Activated CD8-positive, alpha-beta T cell treated with anti-CD3 and anti-CD28 coated beads for 36 hours (primary cell): ENCODE measurements around the gene LRRC34. TPM values are rescaled to one million over a fixed set of nuclear protein-coding genes. Genes with fewer than 3 reads are reported as not detected.

Source experiments
- ATAC-seq: fragments of 200-7000 bp; cut with Tn5 transposase; one replicate; pipeline ENCODE4 v1.10.0; 2021; ENCODE audit warnings: mild to moderate bottlenecking, moderate library complexity
- CTCF ChIA-PET: fragments of 350-600 bp; sonication (Branson Sonifier 250); formaldehyde crosslinking; loops from one replicate; lab custom pipeline; 2021; ENCODE audit warnings: antibody characterized with exemption; lab: Charles Lee
- POLR2A ChIA-PET: fragments of 350-600 bp; sonication (Branson Sonifier 250); formaldehyde crosslinking; loops from one replicate; lab custom pipeline; 2021; ENCODE audit warnings: antibody characterized with exemption; lab: Charles Lee
- DNase-seq: peaks from one replicate; pipeline ENCODE4 v3.0.0-alpha.2; 2020
- H3K27ac Mint-ChIP-seq: one replicate; pipeline ENCODE4 v1.8.0; 2021; ENCODE audit warnings: mild to moderate bottlenecking, mixed read lengths
- H3K27me3 Mint-ChIP-seq: one replicate; pipeline ENCODE4 v1.8.0; 2021; ENCODE audit warnings: mixed read lengths
- H3K36me3 Mint-ChIP-seq: one replicate; pipeline ENCODE4 v1.8.0; 2021; ENCODE audit warnings: low read depth, mixed read lengths
- H3K4me1 Mint-ChIP-seq: one replicate; pipeline ENCODE4 v1.8.0; 2021; ENCODE audit warnings: low read depth, mixed read lengths
- H3K4me3 Mint-ChIP-seq: one replicate; pipeline ENCODE4 v1.8.0; 2021; ENCODE audit warnings: mild to moderate bottlenecking, moderate library complexity, mixed read lengths
- H3K9me3 Mint-ChIP-seq: one replicate; pipeline ENCODE4 v1.8.0; 2021; ENCODE audit warnings: mixed read lengths
- intact Hi-C: fragments of 100-400 bp; cut with micrococcal nuclease; formaldehyde crosslinking; loops from one replicate; pipeline ENCODE4 v1.10.0; 2022
- total RNA-seq, 2 experiments: library from RNA; stranded (reverse); gene quantifications; one replicate each; pipeline ENCODE4 v1.2.3, GENCODE V29; 2021
- TF ChIP-seq, protein P1 (sequence below): fragments of 200-600 bp; IDR thresholded peaks from one replicate; pipeline ENCODE4 v1.8.0; 2022; ENCODE audit warnings: antibody characterized with exemption, mild to moderate bottlenecking

LRRC34 gene, protein sequence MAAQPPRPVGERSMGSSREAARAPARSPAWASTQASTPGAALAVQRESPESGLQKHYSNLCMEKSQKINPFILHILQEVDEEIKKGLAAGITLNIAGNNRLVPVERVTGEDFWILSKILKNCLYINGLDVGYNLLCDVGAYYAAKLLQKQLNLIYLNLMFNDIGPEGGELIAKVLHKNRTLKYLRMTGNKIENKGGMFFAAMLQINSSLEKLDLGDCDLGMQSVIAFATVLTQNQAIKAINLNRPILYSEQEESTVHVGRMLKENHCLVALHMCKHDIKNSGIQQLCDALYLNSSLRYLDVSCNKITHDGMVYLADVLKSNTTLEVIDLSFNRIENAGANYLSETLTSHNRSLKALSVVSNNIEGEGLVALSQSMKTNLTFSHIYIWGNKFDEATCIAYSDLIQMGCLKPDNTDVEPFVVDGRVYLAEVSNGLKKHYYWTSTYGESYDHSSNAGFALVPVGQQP
- 1 to 10 TPM; 6.6 to 6.8 TPM for total RNA-seq

DNA sequence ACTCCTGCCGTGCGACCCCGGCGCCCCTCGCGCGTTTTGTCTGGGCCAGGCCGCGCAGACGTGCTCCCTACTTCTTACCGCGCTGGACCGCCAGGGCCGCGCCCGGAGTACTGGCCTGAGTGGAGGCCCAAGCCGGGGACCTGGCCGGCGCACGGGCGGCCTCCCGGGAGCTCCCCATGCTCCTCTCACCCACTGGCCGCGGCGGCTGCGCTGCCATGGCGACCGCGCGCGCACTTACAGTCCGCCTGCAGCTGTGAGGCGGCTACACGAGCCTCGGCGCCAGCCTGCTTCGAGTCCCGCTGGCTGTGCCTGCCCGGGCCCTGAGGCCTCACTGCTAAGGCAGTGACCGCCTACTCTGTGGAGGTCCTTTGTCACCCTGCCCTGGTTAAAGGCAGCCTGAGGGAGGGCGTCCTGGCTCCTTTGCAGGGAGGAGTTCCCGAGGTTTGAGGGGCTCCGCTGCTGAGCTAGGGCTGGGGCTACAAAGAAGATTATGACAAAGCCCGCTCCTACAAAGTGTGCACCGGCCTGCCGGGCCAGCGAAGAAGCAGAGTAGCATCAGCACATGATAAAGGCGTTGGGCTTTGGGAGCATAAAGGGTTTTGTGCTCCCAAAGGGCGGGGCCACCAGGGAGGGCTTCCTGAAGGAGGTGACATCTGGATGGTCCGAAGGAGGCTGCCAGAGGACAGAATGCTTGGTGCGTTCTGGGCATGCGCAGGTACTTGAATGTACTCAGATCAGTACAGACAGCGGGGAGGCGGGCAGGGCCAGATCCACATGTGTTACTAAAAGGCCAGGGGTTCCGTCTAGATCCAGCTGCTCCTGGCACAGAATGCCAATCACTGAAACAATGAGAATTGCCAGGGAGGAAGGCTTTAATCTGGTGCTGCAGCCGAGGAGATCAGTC lies at the start of gene LRRC34, which contains the start of gene LRRIQ4:
TSS of gene LRRC34 (minus strand) at position 573 of the 904 bp plus-strand sequence. CDS start at position 217, 356 bp downstream.
TSS of gene LRRIQ4 (plus strand) at position 539 of the 904 bp plus-strand sequence. CDS start 9,052 bp downstream, outside the sequence.
- H3K9me3 Mint-ChIP-seq: peaks cover 16% of the 10 kb centered on the region
- intact Hi-C loops: loop anchor here (2.0 to 5.0 kb wide), 2 partner anchors 40 to 155 kb away; partner anchors contain the start of genes MYNN and SEC62
- no peaks in the 10 kb centered on the region for H3K27me3 Mint-ChIP-seq
- TF ChIP-seq, protein P1, sequence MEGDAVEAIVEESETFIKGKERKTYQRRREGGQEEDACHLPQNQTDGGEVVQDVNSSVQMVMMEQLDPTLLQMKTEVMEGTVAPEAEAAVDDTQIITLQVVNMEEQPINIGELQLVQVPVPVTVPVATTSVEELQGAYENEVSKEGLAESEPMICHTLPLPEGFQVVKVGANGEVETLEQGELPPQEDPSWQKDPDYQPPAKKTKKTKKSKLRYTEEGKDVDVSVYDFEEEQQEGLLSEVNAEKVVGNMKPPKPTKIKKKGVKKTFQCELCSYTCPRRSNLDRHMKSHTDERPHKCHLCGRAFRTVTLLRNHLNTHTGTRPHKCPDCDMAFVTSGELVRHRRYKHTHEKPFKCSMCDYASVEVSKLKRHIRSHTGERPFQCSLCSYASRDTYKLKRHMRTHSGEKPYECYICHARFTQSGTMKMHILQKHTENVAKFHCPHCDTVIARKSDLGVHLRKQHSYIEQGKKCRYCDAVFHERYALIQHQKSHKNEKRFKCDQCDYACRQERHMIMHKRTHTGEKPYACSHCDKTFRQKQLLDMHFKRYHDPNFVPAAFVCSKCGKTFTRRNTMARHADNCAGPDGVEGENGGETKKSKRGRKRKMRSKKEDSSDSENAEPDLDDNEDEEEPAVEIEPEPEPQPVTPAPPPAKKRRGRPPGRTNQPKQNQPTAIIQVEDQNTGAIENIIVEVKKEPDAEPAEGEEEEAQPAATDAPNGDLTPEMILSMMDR: no peak
- peak within 1 kb of the TSS; percentile 81 for H3K4me3 Mint-ChIP-seq
- peaks cover 24% of the 10 kb centered on the region for H3K4me1 Mint-ChIP-seq
- CTCF ChIA-PET: interaction anchor here (0.8 to 3.2 kb wide), 2 partner anchors 35 to 40 kb away, joined by 3 to 17 read pairs; partner anchors contain the start of gene MYNN
- POLR2A ChIA-PET: interaction anchor here (0.7 to 2.5 kb wide), 9 partner anchors 13 to 243 kb away, joined by 3 to 13 read pairs (median 3); partner anchors contain the start of genes ACTRT3, MYNN and SEC62
- DNase-seq (peak; percentile 93), ATAC-seq (peak; percentile 66)
- H3K27ac Mint-ChIP-seq: peak within 1 kb of the TSS; percentile 92
- H3K36me3 Mint-ChIP-seq: peaks cover 8% of the 10 kb centered on the region

DNA sequence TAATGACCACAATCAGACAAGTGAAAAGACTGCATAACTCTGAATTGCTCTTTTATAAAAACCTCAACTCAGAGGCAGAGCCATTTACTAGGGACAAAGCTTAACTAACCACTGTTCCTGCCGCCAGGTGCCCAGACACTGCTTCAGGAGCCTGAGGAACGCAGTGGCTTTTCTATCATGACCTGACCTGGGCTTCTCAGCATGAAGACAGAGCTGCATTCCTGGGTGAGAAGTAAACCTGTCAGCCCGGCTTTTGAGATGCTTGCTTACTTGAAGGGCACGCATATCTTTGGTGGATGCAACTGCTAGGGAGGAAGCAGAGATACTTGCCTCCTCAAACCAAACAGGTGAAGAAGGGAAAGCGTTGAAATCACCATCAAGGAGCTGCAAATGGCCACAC lies 49.2 kb upstream of the LRRC34 start:
- Mint-ChIP-seq H3K27ac (no peak overlapping the region), H3K27me3 (peaks cover 12% of the 10 kb centered on the region), H3K4me1 (peaks cover 19% of the 10 kb centered on the region), H3K4me3 (no peak overlapping the region), H3K9me3 (no peaks in the 10 kb centered on the region), H3K36me3 (no peaks in the 10 kb centered on the region)
- ATAC-seq: no peak
- DNase-seq: no peak
- intact Hi-C loops: loop anchor here (5.0 to 10.0 kb wide), 2 partner anchors 105 to 193 kb away; partner anchors contain the start of gene SEC62
- ChIA-PET POLR2A (no interaction called here), CTCF (interaction anchor here (0.6 to 2.9 kb wide), 8 partner anchors 10 to 552 kb away, joined by 3 to 16 read pairs (median 6); partner anchors contain the start of genes SEC62 and TERC)
- TF ChIP-seq, protein P1: no peak

DNA sequence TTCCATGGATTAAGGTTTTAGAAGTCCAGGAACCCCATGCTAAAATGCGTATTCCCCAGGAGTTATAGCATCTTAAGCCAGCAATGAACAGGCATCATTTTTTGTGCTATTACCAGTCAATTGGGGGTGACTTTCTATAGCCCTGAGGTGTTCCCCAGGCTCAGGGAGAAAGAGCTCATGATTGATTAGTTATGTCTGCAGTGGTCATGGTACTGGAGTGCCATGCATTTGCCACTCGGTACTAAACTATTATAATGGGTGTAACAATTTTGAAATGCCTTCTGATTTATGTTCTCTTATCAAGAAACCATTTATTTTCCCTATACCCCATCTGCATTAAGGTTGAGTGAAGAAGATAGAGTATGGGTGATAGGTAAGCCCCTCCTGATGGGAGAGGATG lies 45.1 kb upstream of the LRRC34 start:
- ATAC-seq (no peak), DNase-seq (no peak)
- intact Hi-C loops: no loop called here
- Mint-ChIP-seq H3K4me3 (no peak overlapping the region), H3K27ac (no peak overlapping the region), H3K4me1 (no peaks in the 10 kb centered on the region), H3K9me3 (no peaks in the 10 kb centered on the region), H3K36me3 (no peaks in the 10 kb centered on the region), H3K27me3 (peaks cover 16% of the 10 kb centered on the region)
- POLR2A ChIA-PET: interaction anchor here (1.0 kb wide), 1 partner anchor 31 kb away, joined by 3 read pairs; no protein-coding TSS in a partner anchor
- TF ChIP-seq, protein P1: no peak
- CTCF ChIA-PET: no interaction called here

DNA sequence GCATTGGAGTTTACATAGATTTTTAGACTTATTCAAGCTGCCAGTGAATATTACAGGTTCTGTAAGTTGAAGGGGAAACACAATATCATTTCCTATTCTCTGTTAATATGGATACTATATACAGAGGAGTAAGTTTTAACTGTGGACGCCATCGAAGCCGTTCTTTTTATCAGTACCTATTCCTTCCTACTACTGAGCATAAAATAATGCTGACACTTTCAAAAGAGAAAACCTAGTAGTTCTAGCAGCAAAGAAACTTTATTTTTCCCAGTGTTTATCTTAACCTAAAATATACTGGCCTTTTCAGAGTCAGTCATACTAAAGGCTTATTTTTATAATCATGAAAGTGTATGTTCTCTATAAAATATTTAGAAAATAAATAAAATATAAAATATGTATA lies 42.8 kb upstream of the LRRC34 start:
- TF ChIP-seq, protein P1: no peak
- Mint-ChIP-seq H3K36me3 (no peaks in the 10 kb centered on the region), H3K9me3 (no peaks in the 10 kb centered on the region), H3K27me3 (peaks cover 14% of the 10 kb centered on the region), H3K4me1 (no peaks in the 10 kb centered on the region), H3K4me3 (no peak overlapping the region), H3K27ac (no peak overlapping the region)
- intact Hi-C loops: no loop called here
- CTCF ChIA-PET: no interaction called here
- no peak for DNase-seq
- no peak for ATAC-seq
- POLR2A ChIA-PET: no interaction called here
